T-helper 1 cell treated with Interleukin-12 subunit alpha and Interleukin-12 subunit beta and Interleukin-4 antibody, amounts not matched to agents 30 μg/mL and 1 μg/mL, for 36 hours (primary cell): ENCODE data around the gene HDC.
A peak's percentile ranks its signal among the peaks of the same experiment; 100 is the strongest.

Source experiments
- H3K27ac Mint-ChIP-seq: one replicate; pipeline ENCODE4 v1.8.0; 2021; ENCODE audit warnings: mild to moderate bottlenecking, mixed read lengths
- H3K27me3 Mint-ChIP-seq: one replicate; pipeline ENCODE4 v1.8.0; 2021; ENCODE audit warnings: low read depth, mixed read lengths
- H3K36me3 Mint-ChIP-seq: one replicate; pipeline ENCODE4 v1.8.0; 2021; ENCODE audit warnings: low read depth, mixed read lengths
- H3K4me1 Mint-ChIP-seq: one replicate; pipeline ENCODE4 v1.8.0; 2021; ENCODE audit warnings: low read depth, mixed read lengths
- H3K4me3 Mint-ChIP-seq: one replicate; pipeline ENCODE4 v1.8.0; 2021; ENCODE audit warnings: mild to moderate bottlenecking, moderate library complexity, mixed read lengths
- H3K9me3 Mint-ChIP-seq: one replicate; pipeline ENCODE4 v1.8.0; 2021; ENCODE audit warnings: mixed read lengths

HDC gene, protein sequence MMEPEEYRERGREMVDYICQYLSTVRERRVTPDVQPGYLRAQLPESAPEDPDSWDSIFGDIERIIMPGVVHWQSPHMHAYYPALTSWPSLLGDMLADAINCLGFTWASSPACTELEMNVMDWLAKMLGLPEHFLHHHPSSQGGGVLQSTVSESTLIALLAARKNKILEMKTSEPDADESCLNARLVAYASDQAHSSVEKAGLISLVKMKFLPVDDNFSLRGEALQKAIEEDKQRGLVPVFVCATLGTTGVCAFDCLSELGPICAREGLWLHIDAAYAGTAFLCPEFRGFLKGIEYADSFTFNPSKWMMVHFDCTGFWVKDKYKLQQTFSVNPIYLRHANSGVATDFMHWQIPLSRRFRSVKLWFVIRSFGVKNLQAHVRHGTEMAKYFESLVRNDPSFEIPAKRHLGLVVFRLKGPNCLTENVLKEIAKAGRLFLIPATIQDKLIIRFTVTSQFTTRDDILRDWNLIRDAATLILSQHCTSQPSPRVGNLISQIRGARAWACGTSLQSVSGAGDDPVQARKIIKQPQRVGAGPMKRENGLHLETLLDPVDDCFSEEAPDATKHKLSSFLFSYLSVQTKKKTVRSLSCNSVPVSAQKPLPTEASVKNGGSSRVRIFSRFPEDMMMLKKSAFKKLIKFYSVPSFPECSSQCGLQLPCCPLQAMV

DNA sequence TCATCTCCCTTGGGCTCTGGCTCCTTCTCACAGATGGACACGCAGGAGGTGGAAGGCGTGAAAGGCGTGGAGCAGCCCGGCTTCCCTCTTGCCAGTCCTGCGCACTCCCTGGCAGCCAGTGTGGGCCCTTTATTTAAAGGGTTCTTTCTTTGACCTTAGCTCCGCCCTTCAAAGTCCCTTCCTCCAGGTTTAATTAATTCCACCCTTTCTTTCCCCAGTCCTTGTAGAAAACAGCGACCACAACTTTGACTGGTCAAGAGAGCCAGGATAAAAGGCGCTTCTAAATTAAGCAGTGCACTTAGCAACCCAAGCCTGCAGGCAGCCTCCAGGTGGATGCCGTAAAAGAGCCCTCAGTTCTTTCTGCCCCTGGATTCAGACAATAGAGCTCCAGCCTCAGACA lies at the start of gene HDC:
TSS of gene HDC (minus strand) at position 107 of the 400 bp plus-strand sequence. CDS start at position 4, 103 bp downstream.
- no peaks in the 10 kb centered on the region for H3K27me3 Mint-ChIP-seq
- peaks cover 5% of the 10 kb centered on the region for H3K36me3 Mint-ChIP-seq
- peaks cover 6% of the 10 kb centered on the region for H3K9me3 Mint-ChIP-seq
- peaks cover 30% of the 10 kb centered on the region for H3K4me1 Mint-ChIP-seq
- peak within 1 kb of the TSS; percentile 47 for H3K27ac Mint-ChIP-seq
- no peak within 1 kb of the TSS for H3K4me3 Mint-ChIP-seq

GRCh38 chr15:50312636-50313035 lies 47.1 kb upstream of the HDC start:
- H3K4me3 Mint-ChIP-seq: no peak overlapping the region
- peaks cover 28% of the 10 kb centered on the region for H3K36me3 Mint-ChIP-seq
- H3K4me1 Mint-ChIP-seq: peaks cover 21% of the 10 kb centered on the region
- no peak overlapping the region for H3K27ac Mint-ChIP-seq
- peaks cover 17% of the 10 kb centered on the region for H3K9me3 Mint-ChIP-seq
- H3K27me3 Mint-ChIP-seq: no peaks in the 10 kb centered on the region

DNA sequence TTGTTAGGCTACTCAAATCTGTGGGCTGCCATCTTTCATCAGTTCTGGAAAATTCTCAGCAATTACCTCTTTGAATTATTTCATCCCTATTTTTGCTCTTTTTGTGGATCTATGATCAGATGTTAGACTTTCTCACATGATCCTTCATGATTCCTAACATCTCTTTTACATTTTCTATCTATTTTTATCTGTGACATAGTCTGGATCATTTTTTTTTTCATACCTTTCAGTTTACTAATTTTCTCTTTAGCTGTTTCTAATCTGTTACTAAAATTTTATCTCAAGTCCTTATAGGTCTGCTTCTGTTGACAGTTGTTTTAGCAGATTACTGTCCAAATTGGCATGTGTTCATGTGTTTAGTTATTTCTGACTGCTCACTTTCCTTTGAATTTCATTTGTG lies 42.3 kb upstream of the HDC start:
- Mint-ChIP-seq H3K9me3 (peaks cover 18% of the 10 kb centered on the region), H3K27ac (no peak overlapping the region)

DNA sequence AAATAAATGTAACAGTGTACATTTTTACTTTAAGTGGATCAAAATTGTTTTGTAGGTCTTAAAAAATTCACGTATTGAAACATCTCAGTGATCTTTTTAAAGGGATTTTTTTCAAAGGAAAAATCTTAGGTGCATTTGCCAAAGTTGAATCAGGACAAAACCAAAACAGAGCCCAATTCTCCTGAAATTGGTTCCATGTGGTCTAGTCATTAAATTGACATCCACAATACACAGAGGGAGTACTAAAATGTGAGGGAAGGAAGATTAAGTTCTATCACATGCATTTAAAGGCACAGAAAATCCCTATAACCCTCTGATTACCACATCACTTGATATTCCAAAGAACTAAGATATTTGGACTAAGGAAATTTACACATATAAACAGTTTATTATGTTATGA lies 39.3 kb upstream of the HDC start:
- Mint-ChIP-seq H3K36me3 (peaks cover 64% of the 10 kb centered on the region), H3K4me3 (no peak overlapping the region), H3K4me1 (peaks cover 5% of the 10 kb centered on the region), H3K27ac (no peak overlapping the region), H3K27me3 (no peaks in the 10 kb centered on the region), H3K9me3 (peaks cover 18% of the 10 kb centered on the region)

More for the DNA sequence above, 42.3 kb upstream of the HDC start:
- Mint-ChIP-seq H3K27me3 (no peaks in the 10 kb centered on the region), H3K4me3 (no peak overlapping the region), H3K36me3 (peaks cover 49% of the 10 kb centered on the region), H3K4me1 (peaks cover 10% of the 10 kb centered on the region)

DNA sequence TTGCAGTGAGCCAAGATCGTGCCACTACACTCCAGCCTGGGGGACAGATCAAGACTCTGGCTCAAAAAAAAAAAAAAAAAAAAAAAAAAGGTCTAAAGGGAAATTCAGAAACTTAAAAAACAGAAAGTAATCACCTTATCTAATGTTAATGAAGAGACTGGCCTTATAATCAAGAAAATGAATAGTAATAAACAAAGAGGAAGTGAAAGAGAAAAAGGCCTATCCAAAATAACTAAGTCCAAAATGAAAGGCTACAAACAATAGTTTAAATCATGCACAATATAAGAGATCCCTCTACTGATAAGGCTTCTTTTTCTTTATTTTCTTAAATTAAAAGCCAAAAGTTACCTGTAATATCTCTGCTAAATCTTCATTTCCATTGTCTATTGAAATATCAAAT lies 37.1 kb upstream of the HDC start:
- Mint-ChIP-seq H3K36me3 (peaks cover 53% of the 10 kb centered on the region), H3K27me3 (no peaks in the 10 kb centered on the region), H3K4me1 (peaks cover 3% of the 10 kb centered on the region), H3K27ac (no peak overlapping the region), H3K4me3 (no peak overlapping the region), H3K9me3 (peaks cover under 1% of the 10 kb centered on the region)

DNA sequence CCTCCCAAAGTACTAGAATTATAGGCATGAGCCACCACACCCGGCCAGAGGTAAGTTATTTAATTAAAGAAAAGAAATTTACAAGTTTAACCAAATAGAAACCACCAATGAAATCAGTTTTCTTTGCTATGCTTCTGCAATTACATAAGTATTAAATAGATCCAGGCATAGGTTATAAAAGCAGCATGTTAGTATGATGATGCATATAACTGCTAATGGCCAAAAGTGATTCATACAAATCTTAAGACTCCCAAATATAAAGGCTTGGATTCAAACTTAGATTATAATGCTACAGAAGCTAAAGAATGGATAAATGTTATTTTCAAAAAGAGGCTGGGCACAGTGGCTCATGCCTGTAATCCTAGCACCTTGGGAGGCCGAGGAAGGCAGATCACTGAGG lies 32.8 kb upstream of the HDC start:
- H3K36me3 Mint-ChIP-seq: peaks cover 45% of the 10 kb centered on the region
- no peaks in the 10 kb centered on the region for H3K27me3 Mint-ChIP-seq
- H3K4me1 Mint-ChIP-seq: peaks cover 7% of the 10 kb centered on the region
- no peak overlapping the region for H3K27ac Mint-ChIP-seq
- no peaks in the 10 kb centered on the region for H3K9me3 Mint-ChIP-seq
- no peak overlapping the region for H3K4me3 Mint-ChIP-seq

- Mint-ChIP-seq H3K27me3 (no peaks in the 10 kb centered on the region), H3K36me3 (peaks cover 33% of the 10 kb centered on the region), H3K27ac (no peak overlapping the region), H3K4me3 (no peak overlapping the region), H3K4me1 (peaks cover 4% of the 10 kb centered on the region), H3K9me3 (no peaks in the 10 kb centered on the region)
Observed at GRCh38 chr15:50295966-50296365, 30.4 kb upstream of the HDC start.

GRCh38 chr15:50289749-50290148 lies 24.2 kb upstream of the HDC start:
- H3K4me1 Mint-ChIP-seq: peaks cover 7% of the 10 kb centered on the region
- H3K36me3 Mint-ChIP-seq: peaks cover 32% of the 10 kb centered on the region
- no peaks in the 10 kb centered on the region for H3K27me3 Mint-ChIP-seq
- H3K4me3 Mint-ChIP-seq: no peak overlapping the region
- H3K9me3 Mint-ChIP-seq: no peaks in the 10 kb centered on the region
- no peak overlapping the region for H3K27ac Mint-ChIP-seq

DNA sequence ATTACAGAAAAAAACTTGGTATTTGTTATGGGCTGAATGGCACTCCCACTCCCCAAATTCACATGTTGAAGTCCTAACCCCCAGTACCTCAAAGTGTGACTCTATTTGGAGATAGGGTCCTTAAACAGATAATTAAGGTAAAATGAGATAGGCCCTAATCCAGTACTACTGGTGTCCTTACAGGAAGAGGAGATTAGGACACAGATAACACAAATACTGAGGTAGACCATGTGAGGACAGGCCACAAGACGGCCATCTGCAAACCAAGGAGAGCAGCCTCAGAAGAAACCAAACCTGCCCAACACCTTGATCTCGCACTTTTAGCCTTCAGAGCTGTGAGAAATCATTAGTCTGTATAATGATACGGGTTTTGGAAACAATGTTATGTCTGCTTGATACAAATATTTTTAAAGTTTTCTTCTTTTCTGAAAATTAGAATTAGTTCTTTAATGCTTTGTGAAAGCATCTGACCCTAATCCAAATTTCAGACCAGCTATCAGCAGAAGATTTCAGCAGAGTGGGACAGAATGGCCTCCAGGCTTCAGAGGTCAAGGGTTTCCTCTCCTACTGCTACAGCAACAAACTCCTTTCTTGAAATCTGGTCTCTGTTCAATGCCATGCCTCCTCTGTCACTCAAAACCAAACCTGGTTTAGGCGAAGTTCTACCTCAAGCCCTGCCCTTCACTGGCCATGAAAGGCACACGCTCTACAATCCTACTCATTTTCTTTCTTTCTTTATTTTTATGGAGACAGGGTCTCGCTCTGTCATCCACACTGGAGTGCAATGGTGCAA lies 22.0 kb upstream of the HDC start:
- Mint-ChIP-seq H3K36me3 (peaks cover 30% of the 10 kb centered on the region), H3K4me1 (peaks cover 7% of the 10 kb centered on the region), H3K27me3 (no peaks in the 10 kb centered on the region), H3K27ac (no peak overlapping the region), H3K4me3 (no peak overlapping the region), H3K9me3 (no peaks in the 10 kb centered on the region)

- peaks cover 26% of the 10 kb centered on the region for H3K36me3 Mint-ChIP-seq
- H3K4me3 Mint-ChIP-seq: no peak overlapping the region
- no peaks in the 10 kb centered on the region for H3K27me3 Mint-ChIP-seq
- H3K9me3 Mint-ChIP-seq: no peaks in the 10 kb centered on the region
- no peaks in the 10 kb centered on the region for H3K4me1 Mint-ChIP-seq
- H3K27ac Mint-ChIP-seq: no peak overlapping the region
Observed at GRCh38 chr15:50281427-50281826, 15.9 kb upstream of the HDC start.

GRCh38 chr15:50280271-50280670 lies 14.7 kb upstream of the HDC start:
- peaks cover 2% of the 10 kb centered on the region for H3K4me1 Mint-ChIP-seq
- H3K4me3 Mint-ChIP-seq: no peak overlapping the region
- H3K9me3 Mint-ChIP-seq: no peaks in the 10 kb centered on the region
- no peaks in the 10 kb centered on the region for H3K27me3 Mint-ChIP-seq
- peaks cover 27% of the 10 kb centered on the region for H3K36me3 Mint-ChIP-seq
- H3K27ac Mint-ChIP-seq: no peak overlapping the region

- H3K9me3 Mint-ChIP-seq: no peaks in the 10 kb centered on the region
- H3K27me3 Mint-ChIP-seq: no peaks in the 10 kb centered on the region
- peaks cover 27% of the 10 kb centered on the region for H3K36me3 Mint-ChIP-seq
- no peak overlapping the region for H3K27ac Mint-ChIP-seq
- H3K4me1 Mint-ChIP-seq: peaks cover 2% of the 10 kb centered on the region
- H3K4me3 Mint-ChIP-seq: no peak overlapping the region
Observed at GRCh38 chr15:50278496-50278895, 13.0 kb upstream of the HDC start.

GRCh38 chr15:50277370-50277769 lies 11.8 kb upstream of the HDC start:
- Mint-ChIP-seq H3K9me3 (no peaks in the 10 kb centered on the region), H3K27me3 (no peaks in the 10 kb centered on the region), H3K36me3 (peaks cover 27% of the 10 kb centered on the region), H3K4me1 (peaks cover 2% of the 10 kb centered on the region), H3K4me3 (no peak overlapping the region), H3K27ac (no peak overlapping the region)

GRCh38 chr15:50275908-50276307 lies 10.4 kb upstream of the HDC start:
- H3K4me3 Mint-ChIP-seq: no peak overlapping the region
- peaks cover 27% of the 10 kb centered on the region for H3K36me3 Mint-ChIP-seq
- H3K9me3 Mint-ChIP-seq: no peaks in the 10 kb centered on the region
- H3K27ac Mint-ChIP-seq: no peak overlapping the region
- no peaks in the 10 kb centered on the region for H3K27me3 Mint-ChIP-seq
- H3K4me1 Mint-ChIP-seq: peaks cover 2% of the 10 kb centered on the region
